Measurements from ENCODE around the gene PROKR1.

PROKR1 gene

GRCh38 chr2:68606759-68607158 lies 36.6 kb upstream of the PROKR1 start:
- no peak overlapping the region for H3K4me3 ChIP-seq (ENCODE audit: low read length, poor library complexity, severe bottlenecking)
- no peaks in the 10 kb centered on the region for H3K9me2 ChIP-seq (replicated peaks; ENCODE audit: low read depth, low read length)
- TF ChIP-seq CTCF (conservative IDR thresholded peaks at IDR 0.05; ENCODE audit: low read length) (no peak), EZH2phosphoT487 (IDR thresholded peaks at IDR 0.05; ENCODE audit: borderline replicate concordance) (no peak)
- H3K36me3 ChIP-seq (ENCODE audit: insufficient read depth, low read length): no peaks in the 10 kb centered on the region
- no peak overlapping the region for H3K9ac ChIP-seq (ENCODE audit: low read depth, low read length, poor library complexity, severe bottlenecking)
- no peak overlapping the region for H3K4me2 ChIP-seq (ENCODE audit: low read depth, low read length, poor library complexity, severe bottlenecking)
- peaks cover 16% of the 10 kb centered on the region; the same call in 1 of the 2 replicates for H3K9me3 ChIP-seq (ENCODE audit: insufficient read depth, low read depth, low read length)
- no peaks in the 10 kb centered on the region for H4K20me1 ChIP-seq (ENCODE audit: insufficient read depth, low read length, poor library complexity, severe bottlenecking)
- H3F3A ChIP-seq (ENCODE audit: low read depth): no peaks in the 10 kb centered on the region
- no peaks in the 10 kb centered on the region for H3K4me1 ChIP-seq (ENCODE audit: insufficient read depth, low read length, poor library complexity, severe bottlenecking)
- no peak overlapping the region for H2AFZ ChIP-seq (ENCODE audit: low read length)
- no peaks in the 10 kb centered on the region for H3K27me3 ChIP-seq (ENCODE audit: insufficient read depth, low read length, poor library complexity, severe bottlenecking)
- no peaks in the 10 kb centered on the region for H3K79me2 ChIP-seq (ENCODE audit: insufficient read depth, low read length)

- H3K9me3 ChIP-seq (ENCODE audit: insufficient read depth, low read depth, low read length): peaks cover 16% of the 10 kb centered on the region; the same call in 1 of the 2 replicates
- no peak overlapping the region for H2AFZ ChIP-seq (ENCODE audit: low read length)
- no peaks in the 10 kb centered on the region for H3K27me3 ChIP-seq (ENCODE audit: insufficient read depth, low read length, poor library complexity, severe bottlenecking)
- TF ChIP-seq CTCF (conservative IDR thresholded peaks at IDR 0.05; ENCODE audit: low read length): no peak
- TF ChIP-seq EZH2phosphoT487 (IDR thresholded peaks at IDR 0.05; ENCODE audit: borderline replicate concordance): no peak
- no peaks in the 10 kb centered on the region for H4K20me1 ChIP-seq (ENCODE audit: insufficient read depth, low read length, poor library complexity, severe bottlenecking)
- H3K9ac ChIP-seq (ENCODE audit: low read depth, low read length, poor library complexity, severe bottlenecking): no peak overlapping the region
- H3K4me2 ChIP-seq (ENCODE audit: low read depth, low read length, poor library complexity, severe bottlenecking): no peak overlapping the region
- H3K79me2 ChIP-seq (ENCODE audit: insufficient read depth, low read length): no peaks in the 10 kb centered on the region
- no peaks in the 10 kb centered on the region for H3F3A ChIP-seq (ENCODE audit: low read depth)
- H3K4me1 ChIP-seq (ENCODE audit: insufficient read depth, low read length, poor library complexity, severe bottlenecking): no peaks in the 10 kb centered on the region
- no peaks in the 10 kb centered on the region for H3K9me2 ChIP-seq (replicated peaks; ENCODE audit: low read depth, low read length)
- H3K4me3 ChIP-seq (ENCODE audit: low read length, poor library complexity, severe bottlenecking): no peak overlapping the region
- H3K36me3 ChIP-seq (ENCODE audit: insufficient read depth, low read length): no peaks in the 10 kb centered on the region
Observed at GRCh38 chr2:68607837-68608236, 35.5 kb upstream of the PROKR1 start.

GRCh38 chr2:68612765-68613519 lies 30.4 kb upstream of the PROKR1 start:
- Histone ChIP-seq H3K9me2 (replicated peaks; ENCODE audit: low read depth, low read length) (no peaks in the 10 kb centered on the region), H2AFZ (ENCODE audit: low read length) (no peak overlapping the region), H3K79me2 (ENCODE audit: insufficient read depth, low read length) (no peaks in the 10 kb centered on the region), H3K9ac (ENCODE audit: low read depth, low read length, poor library complexity, severe bottlenecking) (no peak overlapping the region), H3K27me3 (ENCODE audit: insufficient read depth, low read length, poor library complexity, severe bottlenecking) (no peaks in the 10 kb centered on the region), H3K9me3 (ENCODE audit: insufficient read depth, low read depth, low read length) (0 out of 2 replicates have a peak, but pooled peaks cover 12% of the 10 kb centered on the region), H3K4me1 (ENCODE audit: insufficient read depth, low read length, poor library complexity, severe bottlenecking) (no peaks in the 10 kb centered on the region), H3K4me3 (ENCODE audit: low read length, poor library complexity, severe bottlenecking) (no peak overlapping the region), H3K4me2 (ENCODE audit: low read depth, low read length, poor library complexity, severe bottlenecking) (no peak overlapping the region), H4K20me1 (ENCODE audit: insufficient read depth, low read length, poor library complexity, severe bottlenecking) (no peaks in the 10 kb centered on the region), H3K36me3 (ENCODE audit: insufficient read depth, low read length) (no peaks in the 10 kb centered on the region), H3F3A (ENCODE audit: low read depth) (no peaks in the 10 kb centered on the region)
- TF ChIP-seq CTCF (conservative IDR thresholded peaks at IDR 0.05; ENCODE audit: low read length): no peak
- no peak for TF ChIP-seq EZH2phosphoT487 (IDR thresholded peaks at IDR 0.05; ENCODE audit: borderline replicate concordance)

Measured in Loucy (cell line).